MM.1S (cell line): Measurements from ENCODE around the gene ULK4.
"Not testable (repeated sequence)": the region's sequence is repeated elsewhere in the genome, so short reads cannot be mapped to it uniquely, and the experiment has no call there.

Source experiments
- DNase-seq: peaks from one replicate; pipeline ENCODE4 v3.0.0-alpha.2; 2015
- H2AFZ ChIP-seq: fragments of 300-600 bp; sonication (generic); 2 replicates; pipeline ENCODE4 v1.6.0; 2016; ENCODE audit warnings: antibody characterized with exemption, low read length
- H3F3A ChIP-seq: fragments of 300-600 bp; sonication (generic); 2 replicates; pipeline ENCODE4 v1.6.1; 2016; ENCODE audit warnings: mild to moderate bottlenecking, antibody characterized with exemption, low read length, moderate library complexity, mixed read lengths; ENCODE audit not compliant: insufficient read depth
- H3K27ac ChIP-seq: fragments of 300-600 bp; sonication (generic); 2 replicates; pipeline ENCODE4 v1.5.1; 2016; ENCODE audit warnings: mild to moderate bottlenecking, low read length
- H3K27me3 ChIP-seq: fragments of 300-600 bp; sonication (generic); replicated peaks from 2 replicates; pipeline ENCODE4 v1.6.0; 2016; ENCODE audit warnings: low read length; ENCODE audit not compliant: insufficient read depth
- H3K36me3 ChIP-seq: fragments of 300-600 bp; sonication (generic); replicated peaks from 2 replicates; pipeline ENCODE4 v1.6.1; 2016; ENCODE audit warnings: mild to moderate bottlenecking, low read length, mixed read lengths; ENCODE audit not compliant: insufficient read depth
- H3K4me1 ChIP-seq: fragments of 300-600 bp; sonication (generic); 2 replicates; pipeline ENCODE4 v1.6.1; 2016; ENCODE audit warnings: low read length, mixed read lengths
- H3K4me2 ChIP-seq: fragments of 300-600 bp; sonication (generic); 2 replicates; pipeline ENCODE4 v1.6.0; 2016; ENCODE audit warnings: low read depth, low read length
- H3K4me3 ChIP-seq: fragments of 300-600 bp; sonication (generic); 2 replicates; pipeline ENCODE4 v1.5.1; 2016; ENCODE audit warnings: low read length, mixed read lengths
- H3K79me2 ChIP-seq: fragments of 300-600 bp; sonication (generic); 2 replicates; pipeline ENCODE4 v1.6.1; 2016; ENCODE audit warnings: mixed run types, low read length, mixed read lengths
- H3K9ac ChIP-seq: fragments of 300-600 bp; sonication (generic); 2 replicates; pipeline ENCODE4 v1.6.1; 2016; ENCODE audit warnings: low read length, mixed read lengths
- H3K9me2 ChIP-seq: fragments of 300-600 bp; sonication (generic); replicated peaks from 2 replicates; pipeline ENCODE4 v1.6.1; 2016; ENCODE audit warnings: mild to moderate bottlenecking, low read length, mixed read lengths; ENCODE audit not compliant: insufficient read depth
- H3K9me3 ChIP-seq: fragments of 300-600 bp; sonication (generic); replicated peaks from 2 replicates; pipeline ENCODE4 v1.6.1; 2016; ENCODE audit warnings: mild to moderate bottlenecking, low read length, mixed read lengths; ENCODE audit not compliant: insufficient read depth
- H4K20me1 ChIP-seq: fragments of 300-600 bp; sonication (generic); 2 replicates; pipeline ENCODE4 v1.6.1; 2016; ENCODE audit warnings: mild to moderate bottlenecking, low read length, moderate library complexity, mixed read lengths; ENCODE audit not compliant: insufficient read depth
- CTCF ChIP-seq: fragments of 300-600 bp; sonication (generic); IDR thresholded peaks from 2 replicates; pipeline ENCODE4 v1.5.1; 2016; ENCODE audit warnings: antibody characterized with exemption, low read length, mixed read lengths
- EZH2 ChIP-seq: fragments of 300-600 bp; sonication (generic); optimal IDR thresholded peaks from 2 replicates; pipeline ENCODE3; 2017; ENCODE audit warnings: low read depth, mild to moderate bottlenecking, antibody characterized with exemption, low read length, mixed read lengths
- EZH2phosphoT487 ChIP-seq: fragments of 300-600 bp; sonication (generic); IDR thresholded peaks from 2 replicates; pipeline ENCODE4 v1.6.1; 2018; ENCODE audit warnings: antibody characterized with exemption, low read length

ULK4 gene

GRCh38 chr3:41565003-41565402 is 396.9 kb downstream of the ULK4 start:
- Histone ChIP-seq H3K9me2 (no peaks in the 10 kb centered on the region), H3K27ac (no peak overlapping the region), H3F3A (no peaks in the 10 kb centered on the region), H4K20me1 (no peaks in the 10 kb centered on the region), H3K27me3 (no peaks in the 10 kb centered on the region), H3K79me2 (no peaks in the 10 kb centered on the region), H3K4me2 (no peak overlapping the region), H3K4me3 (no peak overlapping the region), H2AFZ (no peak overlapping the region), H3K9me3 (no peaks in the 10 kb centered on the region), H3K36me3 (no peaks in the 10 kb centered on the region), H3K9ac (no peak overlapping the region), H3K4me1 (no peaks in the 10 kb centered on the region)
- TF ChIP-seq CTCF (no peak), EZH2phosphoT487 (no peak), EZH2 (no peak)
- DNase-seq = no peak

GRCh38 chr3:41556245-41556644 is 405.7 kb downstream of the ULK4 start:
- not testable (repeated sequence) for H2AFZ ChIP-seq, DNase-seq, H3K9me3 ChIP-seq, H3K9me2 ChIP-seq, H3K27ac ChIP-seq, H3K4me1 ChIP-seq, H3K9ac ChIP-seq, H3K79me2 ChIP-seq, H3K4me3 ChIP-seq, H3K36me3 ChIP-seq, H4K20me1 ChIP-seq, H3K4me2 ChIP-seq, H3K27me3 ChIP-seq, H3F3A ChIP-seq

GRCh38 chr3:41532976-41533375 is 428.9 kb downstream of the ULK4 start:
- Histone ChIP-seq H3K9ac (no peak overlapping the region), H3K27me3 (no peaks in the 10 kb centered on the region), H3K27ac (no peak overlapping the region), H3K9me2 (no peaks in the 10 kb centered on the region), H3K4me2 (no peak overlapping the region), H3K36me3 (no peaks in the 10 kb centered on the region), H3F3A (no peaks in the 10 kb centered on the region), H3K4me3 (no peak overlapping the region), H3K4me1 (no peaks in the 10 kb centered on the region), H2AFZ (no peak overlapping the region), H4K20me1 (no peaks in the 10 kb centered on the region), H3K79me2 (no peaks in the 10 kb centered on the region), H3K9me3 (no peaks in the 10 kb centered on the region)
- DNase-seq = no peak
- TF ChIP-seq EZH2 = no peak
- TF ChIP-seq CTCF = no peak
- no peak for TF ChIP-seq EZH2phosphoT487

- no peaks in the 10 kb centered on the region for H3K9me2 ChIP-seq
- H3K9me3 ChIP-seq = no peaks in the 10 kb centered on the region
- 0 out of 2 replicates have a peak, but pooled peaks cover 3% of the 10 kb centered on the region for H3K27me3 ChIP-seq
- TF ChIP-seq EZH2phosphoT487 (no peak), EZH2 (no peak), CTCF (no peak)
- DNase-seq = no peak
- no peak overlapping the region for H2AFZ ChIP-seq
- no peaks in the 10 kb centered on the region for H4K20me1 ChIP-seq
- no peaks in the 10 kb centered on the region for H3K36me3 ChIP-seq
- H3K9ac ChIP-seq = no peak overlapping the region
- no peak overlapping the region for H3K27ac ChIP-seq
- H3K79me2 ChIP-seq = no peaks in the 10 kb centered on the region
- H3K4me1 ChIP-seq = peaks cover 14% of the 10 kb centered on the region
- H3K4me3 ChIP-seq = no peak overlapping the region
- H3K4me2 ChIP-seq = no peak overlapping the region
- H3F3A ChIP-seq = peaks cover 6% of the 10 kb centered on the region; the same call in 1 of the 2 replicates
Measured at GRCh38 chr3:41526995-41527573, 434.8 kb downstream of the ULK4 start.
